Fibroblast of pulmonary artery (primary cell): ENCODE data around the gene DDA1.

Source experiments
- DNase-seq: peaks from one replicate; pipeline ENCODE4 v3.0.0-alpha.2; 2010; ENCODE audit warnings: low read depth
- H3K4me3 ChIP-seq: replicated peaks from 2 replicates; pipeline ENCODE4 v1.5.1; 2011; ENCODE audit warnings: low read depth, mild to moderate bottlenecking, control low read depth, low read length, moderate library complexity
- CTCF ChIP-seq: IDR thresholded peaks from 2 replicates; pipeline ENCODE4 v1.5.1; 2011; ENCODE audit warnings: mild to moderate bottlenecking, control low read depth, low read length, inconsistent platforms; ENCODE audit errors: missing control alignments

The DDA1 gene

GRCh38 chr19:17281391-17282304 is 27.7 kb upstream of the DDA1 start, which contains the start of gene ANKLE1:
TSS of gene ANKLE1 (plus strand) at chr19:17281901. CDS start at chr19:17281921, 20 bp downstream.
- peak within 1 kb of the TSS; percentile 42 for H3K4me3 ChIP-seq
- DNase-seq, result peak; percentile 22
- no peak for TF ChIP-seq CTCF

- peak overlapping the region; percentile 42 for H3K4me3 ChIP-seq
- peak; percentile 79 for DNase-seq
- peak; percentile 73 for TF ChIP-seq CTCF
These were observed 26.8 kb upstream of the DDA1 start for GRCh38 chr19:17282488-17283125.

GRCh38 chr19:17283504-17283996 is 25.8 kb upstream of the DDA1 start:
- no peak for TF ChIP-seq CTCF
- DNase-seq, result no peak
- H3K4me3 ChIP-seq, result no peak overlapping the region

GRCh38 chr19:17285415-17286135 is 23.8 kb upstream of the DDA1 start:
- TF ChIP-seq CTCF, result no peak
- H3K4me3 ChIP-seq, result no peak overlapping the region
- DNase-seq, result no peak

GRCh38 chr19:17286263-17286662 is 23.1 kb upstream of the DDA1 start:
- DNase-seq, result no peak
- no peak overlapping the region for H3K4me3 ChIP-seq
- no peak for TF ChIP-seq CTCF

- H3K4me3 ChIP-seq, result no peak overlapping the region
- no peak for DNase-seq
- no peak for TF ChIP-seq CTCF
These were observed 22.6 kb upstream of the DDA1 start for GRCh38 chr19:17286752-17287151.
